ENCODE data around the gene ABCB11. TPM values are rescaled to one million over a fixed set of nuclear protein-coding genes. Genes with fewer than 3 reads are reported as not detected.
A peak's percentile ranks its signal among the peaks of the same experiment; 100 is the strongest.

The ABCB11 gene
- total RNA-seq, 1 donor from 2014 or later = 0.02 TPM

- no peaks in the 10 kb centered on the region for H3K27me3 ChIP-seq (ENCODE audit: insufficient read depth, low read length)
- no peaks in the 10 kb centered on the region for H3K27me3 Mint-ChIP-seq (ENCODE audit: low read depth, unreplicated experiment)
- peaks cover 3% of the 10 kb centered on the region for H3K4me1 ChIP-seq (ENCODE audit: insufficient read depth, low read length)
- no peak overlapping the region for H3K4me3 Mint-ChIP-seq (ENCODE audit: unreplicated experiment)
- no peaks in the 10 kb centered on the region for H3K9me3 Mint-ChIP-seq (ENCODE audit: unreplicated experiment)
- H3K36me3 Mint-ChIP-seq (ENCODE audit: low read depth, unreplicated experiment) = no peaks in the 10 kb centered on the region
- no peak overlapping the region for H3K27ac Mint-ChIP-seq (ENCODE audit: unreplicated experiment)
- FAIRE-seq = no peak
- H3K4me2 ChIP-seq (ENCODE audit: low read length) = no peak overlapping the region
- TF ChIP-seq CTCF (IDR thresholded peaks at IDR 0.05; ENCODE audit: insufficient read depth, low read depth, low read length) = no peak
- no peak for TF ChIP-seq EZH2 (IDR thresholded peaks at IDR 0.05; ENCODE audit: insufficient read depth, low read length)
- no peaks in the 10 kb centered on the region for H3K79me2 ChIP-seq (ENCODE audit: insufficient read depth, low read length)
- H3K36me3 ChIP-seq (ENCODE audit: insufficient read depth, low read length) = no peaks in the 10 kb centered on the region
- H2AFZ ChIP-seq (ENCODE audit: low read depth, low read length) = no peak overlapping the region
- H3K4me1 Mint-ChIP-seq (ENCODE audit: low read depth, unreplicated experiment) = peaks cover 4% of the 10 kb centered on the region
- H3K9me3 ChIP-seq (ENCODE audit: insufficient read depth, low read depth, low read length) = no peaks in the 10 kb centered on the region
- no peak overlapping the region for H3K27ac ChIP-seq (ENCODE audit: low read depth, low read length)
- no peak overlapping the region for H3K9ac ChIP-seq (ENCODE audit: low read length)
- H3K4me3 ChIP-seq (ENCODE audit: insufficient read depth, low read depth, low read length) = no peak overlapping the region
- no peak for DNase-seq (ENCODE audit: low read depth)
- no peaks in the 10 kb centered on the region for H4K20me1 ChIP-seq (ENCODE audit: insufficient read depth, low read length)
Measured at GRCh38 chr2:169077674-169078240, 46.6 kb upstream of the ABCB11 start.

DNA sequence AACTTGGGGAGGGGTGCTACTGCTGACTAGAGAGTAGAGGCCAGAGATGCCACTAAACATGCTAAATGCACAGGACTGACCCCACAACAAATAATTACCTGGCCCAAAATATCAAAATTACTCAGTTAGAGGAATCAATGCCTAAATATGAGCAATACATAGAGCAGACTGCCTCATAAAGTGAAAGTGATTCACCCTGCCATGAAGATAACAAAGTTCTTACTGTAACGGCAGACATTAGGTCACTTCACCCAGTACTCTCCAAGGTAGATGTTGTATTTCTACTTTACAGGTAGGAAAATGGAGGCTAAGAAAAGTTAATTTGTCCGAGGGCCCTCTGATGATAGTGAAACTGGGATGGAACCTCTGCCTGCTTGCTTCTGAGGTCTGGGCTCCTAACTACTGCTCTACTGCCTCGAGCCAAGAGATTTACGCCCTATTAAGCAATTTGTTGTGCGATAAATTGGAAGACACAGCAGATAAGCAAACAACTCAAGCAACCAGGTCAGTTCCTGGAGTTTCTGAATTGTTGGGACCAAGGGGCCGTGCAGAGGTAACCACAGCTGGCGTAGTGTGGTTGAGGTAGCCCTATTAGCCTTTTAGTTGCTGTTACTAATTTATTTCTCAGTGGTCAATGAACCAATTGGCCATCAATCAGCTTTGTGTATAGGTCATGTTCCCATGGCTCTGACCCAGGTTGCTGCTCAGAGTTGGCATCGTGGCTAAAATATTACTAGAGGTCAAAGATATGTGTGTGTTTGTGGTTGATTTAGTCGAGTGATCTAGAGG lies 43.0 kb upstream of the ABCB11 start:
- H3K4me3 ChIP-seq (ENCODE audit: insufficient read depth, low read depth, low read length) = no peak overlapping the region
- no peak overlapping the region for H3K4me3 Mint-ChIP-seq (ENCODE audit: unreplicated experiment)
- H3K27ac Mint-ChIP-seq (ENCODE audit: unreplicated experiment) = no peak overlapping the region
- no peaks in the 10 kb centered on the region for H3K36me3 Mint-ChIP-seq (ENCODE audit: low read depth, unreplicated experiment)
- H3K36me3 ChIP-seq (ENCODE audit: insufficient read depth, low read length) = no peaks in the 10 kb centered on the region
- H3K4me1 Mint-ChIP-seq (ENCODE audit: low read depth, unreplicated experiment) = peaks cover 10% of the 10 kb centered on the region
- H3K27me3 Mint-ChIP-seq (ENCODE audit: low read depth, unreplicated experiment) = no peaks in the 10 kb centered on the region
- no peak overlapping the region for H3K27ac ChIP-seq (ENCODE audit: low read depth, low read length)
- no peak for TF ChIP-seq CTCF (IDR thresholded peaks at IDR 0.05; ENCODE audit: insufficient read depth, low read depth, low read length)
- TF ChIP-seq EZH2 (IDR thresholded peaks at IDR 0.05; ENCODE audit: insufficient read depth, low read length) = no peak
- FAIRE-seq (no peak), DNase-seq (ENCODE audit: low read depth) (peak; percentile 92)
- no peaks in the 10 kb centered on the region for H4K20me1 ChIP-seq (ENCODE audit: insufficient read depth, low read length)
- no peak overlapping the region for H3K4me2 ChIP-seq (ENCODE audit: low read length)
- no peak overlapping the region for H2AFZ ChIP-seq (ENCODE audit: low read depth, low read length)
- no peaks in the 10 kb centered on the region for H3K27me3 ChIP-seq (ENCODE audit: insufficient read depth, low read length)
- H3K9me3 ChIP-seq (ENCODE audit: insufficient read depth, low read depth, low read length) = no peaks in the 10 kb centered on the region
- peaks cover 5% of the 10 kb centered on the region for H3K4me1 ChIP-seq (ENCODE audit: insufficient read depth, low read length)
- no peaks in the 10 kb centered on the region for H3K79me2 ChIP-seq (ENCODE audit: insufficient read depth, low read length)
- H3K9ac ChIP-seq (ENCODE audit: low read length) = no peak overlapping the region
- no peaks in the 10 kb centered on the region for H3K9me3 Mint-ChIP-seq (ENCODE audit: unreplicated experiment)
